Measurements from ENCODE around the gene RDH5. TPM values are rescaled to one million over a fixed set of nuclear protein-coding genes. Genes with fewer than 3 reads are reported as not detected.

The RDH5 gene
- total RNA-seq, 1 donor from 2014 or later, result 3.0 TPM

DNA sequence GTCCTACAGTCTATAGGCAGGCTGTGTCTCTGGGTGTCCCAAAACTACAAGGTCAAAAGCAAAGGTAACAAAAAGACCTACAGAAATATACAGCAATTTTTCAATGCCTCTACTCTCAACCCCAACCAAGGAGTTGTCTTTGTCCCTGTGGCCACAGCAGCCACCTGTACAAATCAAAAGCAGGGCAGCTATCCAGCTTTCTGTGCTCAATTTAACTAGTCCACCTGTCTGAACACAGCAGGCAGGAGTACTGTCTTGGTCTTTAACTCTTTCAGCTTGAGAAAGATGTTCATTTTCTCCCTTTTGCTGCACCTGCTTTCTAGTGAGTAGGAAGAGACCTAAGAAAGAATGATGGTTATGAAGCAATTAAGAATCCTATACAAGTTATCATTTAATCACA lies 42.5 kb downstream of the RDH5 start:
- Mint-ChIP-seq H3K9me3 (peaks cover 2% of the 10 kb centered on the region), H3K36me3 (peaks cover 45% of the 10 kb centered on the region), H3K4me1 (peaks cover 16% of the 10 kb centered on the region), H3K4me3 (no peak overlapping the region), H3K27ac (no peak overlapping the region), H3K27me3 (ENCODE audit: insufficient read depth, low read depth) (peaks cover 4% of the 10 kb centered on the region)
- peaks cover 32% of the 10 kb centered on the region for H3F3A ChIP-seq (ENCODE audit: low read depth)
- H3K4me3 ChIP-seq, result no peak overlapping the region
- H2AFZ ChIP-seq (replicated peaks), result no peak overlapping the region
- H3K9ac ChIP-seq, result no peak overlapping the region
- no peak for TF ChIP-seq EZH2 (IDR thresholded peaks at IDR 0.05)
- TF ChIP-seq, protein P1, sequence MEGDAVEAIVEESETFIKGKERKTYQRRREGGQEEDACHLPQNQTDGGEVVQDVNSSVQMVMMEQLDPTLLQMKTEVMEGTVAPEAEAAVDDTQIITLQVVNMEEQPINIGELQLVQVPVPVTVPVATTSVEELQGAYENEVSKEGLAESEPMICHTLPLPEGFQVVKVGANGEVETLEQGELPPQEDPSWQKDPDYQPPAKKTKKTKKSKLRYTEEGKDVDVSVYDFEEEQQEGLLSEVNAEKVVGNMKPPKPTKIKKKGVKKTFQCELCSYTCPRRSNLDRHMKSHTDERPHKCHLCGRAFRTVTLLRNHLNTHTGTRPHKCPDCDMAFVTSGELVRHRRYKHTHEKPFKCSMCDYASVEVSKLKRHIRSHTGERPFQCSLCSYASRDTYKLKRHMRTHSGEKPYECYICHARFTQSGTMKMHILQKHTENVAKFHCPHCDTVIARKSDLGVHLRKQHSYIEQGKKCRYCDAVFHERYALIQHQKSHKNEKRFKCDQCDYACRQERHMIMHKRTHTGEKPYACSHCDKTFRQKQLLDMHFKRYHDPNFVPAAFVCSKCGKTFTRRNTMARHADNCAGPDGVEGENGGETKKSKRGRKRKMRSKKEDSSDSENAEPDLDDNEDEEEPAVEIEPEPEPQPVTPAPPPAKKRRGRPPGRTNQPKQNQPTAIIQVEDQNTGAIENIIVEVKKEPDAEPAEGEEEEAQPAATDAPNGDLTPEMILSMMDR (IDR thresholded peaks at IDR 0.05), result no peak
- TF ChIP-seq EZH2phosphoT487 (IDR thresholded peaks at IDR 0.05), result no peak
- H3K9me3 ChIP-seq (ENCODE audit: low read depth), result no peaks in the 10 kb centered on the region
- peaks cover 69% of the 10 kb centered on the region for H4K20me1 ChIP-seq (ENCODE audit: low read depth)
- H3K4me1 ChIP-seq, result peaks cover 7% of the 10 kb centered on the region
- peaks cover 6% of the 10 kb centered on the region for H3K79me2 ChIP-seq (ENCODE audit: low read depth)
- H3K4me2 ChIP-seq, result no peak overlapping the region
- DNase-seq (ENCODE audit: low spot score), result no peak
- no peaks in the 10 kb centered on the region for H3K27me3 ChIP-seq
- H3K27ac ChIP-seq, result no peak overlapping the region
- H3K36me3 ChIP-seq, result peaks cover 22% of the 10 kb centered on the region

DNA sequence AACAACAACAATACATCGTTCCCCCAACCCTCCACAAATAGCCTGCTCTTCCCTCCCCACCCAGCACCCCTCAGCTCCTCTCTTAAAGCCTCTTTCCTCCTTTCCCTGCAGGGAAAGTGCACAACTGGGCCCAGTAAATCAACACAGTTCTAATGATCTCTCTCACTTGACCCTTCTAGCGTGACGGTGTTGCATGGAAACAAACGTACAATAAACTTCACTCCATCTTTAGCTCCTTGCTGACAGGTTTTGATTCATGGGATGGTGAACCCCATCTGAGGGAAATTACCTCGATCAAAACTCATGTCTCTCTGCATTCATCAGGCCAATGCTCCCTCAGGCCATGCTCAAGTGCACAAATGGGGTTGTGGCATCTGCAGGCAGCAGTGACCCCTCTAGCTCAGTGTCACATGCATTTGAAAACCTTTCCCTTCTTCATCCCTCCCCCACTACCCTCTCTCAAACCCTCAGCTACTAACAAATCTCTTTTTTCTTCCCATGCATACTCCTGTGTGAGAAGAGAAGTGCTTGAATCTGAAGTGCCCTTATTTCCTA lies 45.6 kb downstream of the RDH5 start:
- TF ChIP-seq EZH2phosphoT487 (IDR thresholded peaks at IDR 0.05), result no peak
- TF ChIP-seq EZH2 (IDR thresholded peaks at IDR 0.05), result no peak
- no peak for DNase-seq (ENCODE audit: low spot score)
- Histone ChIP-seq H3K4me3 (no peak overlapping the region), H3K36me3 (no peaks in the 10 kb centered on the region), H3K9me3 (ENCODE audit: low read depth) (no peaks in the 10 kb centered on the region), H3K27me3 (no peaks in the 10 kb centered on the region), H3K4me2 (no peak overlapping the region), H3K27ac (no peak overlapping the region), H2AFZ (replicated peaks) (no peak overlapping the region), H3K79me2 (ENCODE audit: low read depth) (peaks cover 13% of the 10 kb centered on the region), H3F3A (ENCODE audit: low read depth) (peaks cover 3% of the 10 kb centered on the region), H4K20me1 (ENCODE audit: low read depth) (peaks cover 55% of the 10 kb centered on the region), H3K4me1 (no peaks in the 10 kb centered on the region), H3K9ac (no peak overlapping the region)
- peak overlapping the region; percentile 5 for H3K27ac Mint-ChIP-seq
- no peak overlapping the region for H3K4me3 Mint-ChIP-seq
- peaks cover 14% of the 10 kb centered on the region for H3K4me1 Mint-ChIP-seq
- no peaks in the 10 kb centered on the region for H3K9me3 Mint-ChIP-seq
- H3K36me3 Mint-ChIP-seq, result peaks cover 27% of the 10 kb centered on the region
- peaks cover 4% of the 10 kb centered on the region for H3K27me3 Mint-ChIP-seq (ENCODE audit: insufficient read depth, low read depth)

DNA sequence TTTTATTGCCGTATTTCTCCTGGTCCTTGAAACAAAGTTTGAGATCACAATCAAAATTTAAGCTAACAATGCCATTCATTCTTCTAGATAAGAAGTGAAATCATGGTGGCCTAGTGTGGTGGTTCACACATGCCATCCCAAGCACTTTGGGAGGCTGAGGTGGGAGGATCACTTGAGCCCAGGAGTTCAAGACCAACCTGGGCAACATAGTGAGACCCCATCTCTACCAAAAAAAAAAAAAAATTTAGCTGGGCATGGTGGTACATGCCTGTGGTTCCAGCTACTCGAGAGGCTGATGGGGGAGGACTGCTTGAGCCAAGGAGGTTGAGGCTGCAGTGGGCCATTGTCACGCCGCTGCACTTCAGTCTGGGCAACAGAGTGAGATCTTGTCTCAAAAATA lies 47.0 kb downstream of the RDH5 start:
- Histone ChIP-seq H2AFZ (replicated peaks) (no peak overlapping the region), H3K27ac (no peak overlapping the region), H3K4me3 (no peak overlapping the region), H3K4me1 (no peaks in the 10 kb centered on the region), H3K79me2 (ENCODE audit: low read depth) (peaks cover 20% of the 10 kb centered on the region), H3K27me3 (no peaks in the 10 kb centered on the region), H3F3A (ENCODE audit: low read depth) (peaks cover 3% of the 10 kb centered on the region), H3K36me3 (peaks cover 4% of the 10 kb centered on the region), H3K9ac (no peak overlapping the region), H3K4me2 (no peak overlapping the region), H4K20me1 (ENCODE audit: low read depth) (peaks cover 63% of the 10 kb centered on the region), H3K9me3 (ENCODE audit: low read depth) (no peaks in the 10 kb centered on the region)
- H3K36me3 Mint-ChIP-seq, result peaks cover 30% of the 10 kb centered on the region
- TF ChIP-seq EZH2phosphoT487 (IDR thresholded peaks at IDR 0.05), result no peak
- no peak for TF ChIP-seq EZH2 (IDR thresholded peaks at IDR 0.05)
- TF ChIP-seq, protein P1 (IDR thresholded peaks at IDR 0.05), result no peak
- no peak for DNase-seq (ENCODE audit: low spot score)
- H3K9me3 Mint-ChIP-seq, result no peaks in the 10 kb centered on the region
- peaks cover 14% of the 10 kb centered on the region for H3K4me1 Mint-ChIP-seq
- no peak overlapping the region for H3K27ac Mint-ChIP-seq
- peaks cover 4% of the 10 kb centered on the region for H3K27me3 Mint-ChIP-seq (ENCODE audit: insufficient read depth, low read depth)
- H3K4me3 Mint-ChIP-seq, result no peak overlapping the region

DNA sequence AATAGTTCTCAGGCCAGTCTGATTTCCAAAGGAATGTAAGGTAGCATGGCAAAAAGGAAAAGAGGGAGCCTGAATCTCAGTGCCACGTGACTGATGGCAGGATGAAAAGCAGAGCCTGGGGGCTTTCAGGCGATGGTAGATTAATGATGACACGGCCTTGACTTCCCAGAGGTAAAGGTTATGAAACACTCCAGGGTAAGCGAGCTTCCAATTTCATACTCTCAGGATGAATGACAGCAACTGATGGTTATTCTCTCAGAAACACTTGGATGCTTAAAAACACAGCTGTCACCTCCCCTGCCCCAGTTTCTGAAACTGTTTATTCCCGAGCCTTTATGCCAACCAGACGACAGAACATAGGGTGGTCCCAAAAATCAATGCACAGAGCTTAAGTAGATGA lies 51.5 kb downstream of the RDH5 start:
- Histone ChIP-seq H4K20me1 (ENCODE audit: low read depth) (peaks cover 31% of the 10 kb centered on the region), H3K4me1 (no peaks in the 10 kb centered on the region), H3K9ac (no peak overlapping the region), H3K27me3 (no peaks in the 10 kb centered on the region), H3K36me3 (peaks cover 15% of the 10 kb centered on the region), H3K27ac (no peak overlapping the region), H3K4me2 (no peak overlapping the region), H3K4me3 (no peak overlapping the region), H2AFZ (replicated peaks) (no peak overlapping the region), H3K79me2 (ENCODE audit: low read depth) (peaks cover 39% of the 10 kb centered on the region), H3K9me3 (ENCODE audit: low read depth) (no peaks in the 10 kb centered on the region), H3F3A (ENCODE audit: low read depth) (peaks cover 4% of the 10 kb centered on the region)
- no peak overlapping the region for H3K4me3 Mint-ChIP-seq
- peaks cover 2% of the 10 kb centered on the region for H3K4me1 Mint-ChIP-seq
- DNase-seq (ENCODE audit: low spot score), result no peak
- TF ChIP-seq, protein P1 (IDR thresholded peaks at IDR 0.05), result no peak
- TF ChIP-seq EZH2phosphoT487 (IDR thresholded peaks at IDR 0.05) (no peak), EZH2 (IDR thresholded peaks at IDR 0.05) (no peak)
- peaks cover 28% of the 10 kb centered on the region for H3K36me3 Mint-ChIP-seq
- no peaks in the 10 kb centered on the region for H3K9me3 Mint-ChIP-seq
- peaks cover 3% of the 10 kb centered on the region for H3K27me3 Mint-ChIP-seq (ENCODE audit: insufficient read depth, low read depth)
- H3K27ac Mint-ChIP-seq, result no peak overlapping the region

Measured in neural progenitor cell (in vitro differentiated cells).